Stimulated activated naive CD8-positive, alpha-beta T cell treated with anti-CD3 and anti-CD28 coated beads, Interleukin-15, amount 100 ng/mL, for 72 hours (primary cell): ENCODE data around the gene UBE2Z.
"Not testable (repeated sequence)": the region's sequence is repeated elsewhere in the genome, so short reads cannot be mapped to it uniquely, and the experiment has no call there.

Experiments
- ATAC-seq: fragments of 150-1000 bp; cut with Tn5 transposase; 2 replicates; pipeline ENCODE4 v1.10.0; 2021; ENCODE audit warnings: mild to moderate bottlenecking, moderate library complexity
- DNase-seq, 2 donors: peaks; one replicate each; pipeline ENCODE4 v3.0.0; 2021 to 2022
- H3K27ac Mint-ChIP-seq, 2 donors: one replicate each; pipeline ENCODE4 v1.8.0; 2022; ENCODE audit warnings: mild to moderate bottlenecking in 2 of 2, mixed read lengths in 2 of 2, moderate library complexity in 2 of 2
- H3K27me3 Mint-ChIP-seq: one replicate; pipeline ENCODE4 v1.8.0; 2022; ENCODE audit warnings: mixed read lengths
- H3K4me1 Mint-ChIP-seq: one replicate; pipeline ENCODE4 v1.8.0; 2022; ENCODE audit warnings: mild to moderate bottlenecking, mixed read lengths
- H3K4me3 Mint-ChIP-seq, 2 donors: one replicate each; pipeline ENCODE4 v1.8.0; 2022; ENCODE audit warnings: mild to moderate bottlenecking in 2 of 2, mixed read lengths in 2 of 2, moderate library complexity in 1 of 2
- H3K9me3 Mint-ChIP-seq, 2 donors: one replicate each; pipeline ENCODE4 v1.8.0; 2022; ENCODE audit warnings: mixed read lengths in 2 of 2

UBE2Z gene

DNA sequence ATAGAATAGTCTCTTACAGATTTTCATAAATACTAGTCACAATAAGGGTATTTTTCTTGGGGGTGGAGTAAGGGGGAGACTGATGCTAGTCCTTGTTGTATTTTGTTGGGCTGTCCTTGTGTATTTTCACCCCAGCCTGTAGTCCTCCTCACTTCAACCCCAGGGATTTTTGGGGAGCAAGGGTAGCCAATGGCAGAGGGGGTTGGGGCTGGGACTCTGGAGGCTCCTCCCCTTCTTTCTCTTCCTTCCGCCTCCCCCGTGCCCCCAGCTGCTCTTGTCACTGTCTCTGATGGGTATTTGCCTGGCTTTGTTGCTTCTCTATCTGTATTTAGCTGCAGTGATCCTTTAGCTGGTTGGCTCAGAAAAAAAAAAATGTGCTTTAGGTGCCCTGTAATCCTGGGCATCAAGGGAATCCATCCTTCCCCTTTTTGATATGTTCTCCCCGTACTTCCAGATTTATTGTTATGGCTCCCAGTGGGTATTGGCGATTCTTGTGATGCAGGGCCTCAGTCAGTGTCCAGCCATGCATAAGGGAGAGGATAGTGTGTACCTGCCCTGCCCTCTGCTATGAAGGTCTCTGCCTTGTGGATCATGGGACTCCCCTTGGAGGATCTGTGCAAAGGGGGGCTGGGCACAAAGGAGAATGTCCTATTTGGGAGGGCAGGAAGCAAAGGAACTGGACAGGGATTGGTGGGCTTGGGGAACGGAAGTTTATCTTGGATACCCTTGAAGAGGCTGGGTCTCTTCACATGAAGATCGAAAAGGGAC lies 20.0 kb downstream of the UBE2Z start:
- no peak for DNase-seq
- Mint-ChIP-seq H3K4me3 (no peak overlapping the region), H3K27me3 (no peaks in the 10 kb centered on the region), H3K9me3 (no peaks in the 10 kb centered on the region), H3K4me1 (peaks cover 16% of the 10 kb centered on the region), H3K27ac (no peak overlapping the region)
- no peak for ATAC-seq

DNA sequence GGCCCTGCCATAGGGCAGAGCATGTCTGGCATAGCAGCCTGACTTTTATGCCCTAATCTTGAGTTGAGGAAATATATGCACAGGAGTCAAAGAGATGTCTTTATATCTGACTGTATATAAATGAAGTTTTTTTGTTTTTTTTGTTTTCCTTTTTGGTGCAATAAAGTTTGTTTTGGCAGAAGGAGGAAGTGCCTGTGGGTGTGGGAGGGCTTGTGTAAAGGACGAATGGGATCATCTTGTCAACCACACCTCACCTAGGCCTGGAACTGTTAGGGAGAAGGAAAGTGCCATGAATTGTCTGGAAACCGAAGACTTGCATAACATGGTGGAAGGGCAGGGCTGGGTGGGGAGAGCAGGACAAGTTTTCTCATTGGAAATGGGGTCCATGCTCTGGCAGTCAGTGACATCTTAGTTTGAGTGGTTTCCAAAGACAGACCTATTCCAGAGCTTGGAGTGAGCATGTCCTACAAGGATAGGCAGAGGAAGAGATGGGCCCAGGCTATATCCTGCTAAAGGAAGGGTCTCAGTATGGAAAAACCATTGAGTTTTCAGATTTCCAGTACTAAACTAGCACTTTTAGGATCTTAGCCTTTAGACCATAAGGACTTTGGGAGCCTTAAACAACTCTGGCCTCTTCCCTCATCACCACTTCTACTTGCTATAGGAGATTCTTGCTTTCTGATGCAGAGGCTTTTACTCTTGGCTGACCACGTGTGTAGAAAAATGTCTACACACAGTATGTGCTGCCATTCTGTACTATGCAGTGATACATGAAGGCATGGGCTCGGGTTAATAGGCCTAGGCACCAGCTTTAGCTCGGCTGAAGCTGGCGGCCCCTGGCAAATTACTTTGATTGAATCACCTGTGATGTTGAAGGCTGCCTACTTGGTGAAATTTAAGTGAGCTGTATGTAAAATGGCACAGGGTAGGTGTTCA lies 20.9 kb downstream of the UBE2Z start:
- ATAC-seq (no peak), DNase-seq (no peak)
- Mint-ChIP-seq H3K4me3 (no peak overlapping the region), H3K27me3 (no peaks in the 10 kb centered on the region), H3K4me1 (peaks cover 16% of the 10 kb centered on the region), H3K9me3 (no peaks in the 10 kb centered on the region), H3K27ac (peak overlapping the region; percentile 71 to 84)

DNA sequence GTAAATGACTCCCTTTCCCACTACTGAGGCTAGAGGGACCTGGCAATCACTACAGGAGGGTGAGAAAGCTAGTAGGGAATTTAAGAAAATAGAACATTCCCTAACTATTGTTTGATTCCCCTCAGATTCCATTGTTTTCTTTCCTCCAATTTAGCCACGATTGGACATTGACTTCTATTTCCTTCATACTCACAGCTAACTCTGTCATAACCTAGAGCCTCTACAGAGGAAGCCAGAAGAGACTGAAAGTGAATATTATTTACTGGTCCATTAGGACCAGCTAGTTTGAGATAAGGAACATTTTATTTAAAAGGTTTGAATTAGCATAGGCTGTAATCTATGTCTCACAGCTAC lies 21.6 kb downstream of the UBE2Z start:
- ATAC-seq (no peak), DNase-seq (no peak)
- H3K4me1 Mint-ChIP-seq = peaks cover 16% of the 10 kb centered on the region
- H3K4me3 Mint-ChIP-seq = no peak overlapping the region
- no peaks in the 10 kb centered on the region for H3K27me3 Mint-ChIP-seq
- H3K9me3 Mint-ChIP-seq = no peaks in the 10 kb centered on the region
- peak overlapping the region in 1 of 2 donors; percentile 24 for H3K27ac Mint-ChIP-seq

DNA sequence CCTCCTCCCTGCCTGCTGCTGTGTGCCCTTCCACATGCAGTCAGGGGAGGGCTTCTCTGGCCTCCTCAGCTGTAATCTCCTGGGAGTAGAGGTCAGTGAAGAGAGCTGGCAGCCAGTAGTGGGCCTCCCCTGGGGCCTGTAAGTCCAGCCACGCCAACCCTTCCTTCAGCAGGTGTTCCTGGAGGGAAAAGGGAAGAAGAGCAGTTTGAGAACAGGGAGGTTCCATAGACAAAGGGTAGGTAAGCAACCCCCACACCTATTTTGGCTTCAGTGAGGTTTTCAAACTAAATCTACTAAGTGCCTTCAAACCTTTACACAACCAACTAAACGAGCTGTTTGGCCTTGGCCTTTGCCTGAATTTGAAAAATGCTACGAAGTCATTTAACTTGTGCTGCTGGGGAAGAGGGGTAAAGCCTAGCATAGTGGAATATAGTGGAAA lies 22.2 kb downstream of the UBE2Z start:
- no peaks in the 10 kb centered on the region for H3K9me3 Mint-ChIP-seq
- no peak for ATAC-seq

DNA sequence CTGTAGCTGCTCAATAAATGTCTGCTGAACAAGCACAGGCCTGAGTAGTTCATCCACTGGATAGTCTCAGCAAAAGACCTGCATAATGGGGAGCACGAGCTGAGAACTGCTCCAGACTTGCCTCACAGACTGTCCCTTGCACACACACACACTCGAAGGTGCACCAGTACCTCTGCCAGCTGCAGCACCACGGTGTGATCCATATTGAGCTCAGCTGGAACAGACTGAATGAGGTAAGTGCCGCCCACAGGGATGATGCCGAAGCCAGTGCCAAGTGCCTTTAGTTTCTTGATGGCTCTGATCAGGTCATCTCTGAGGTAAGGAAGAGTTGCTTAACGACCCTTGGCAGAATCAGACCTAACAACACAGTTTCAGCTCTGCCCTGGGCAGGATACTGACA lies 24.8 kb downstream of the UBE2Z start:
- H3K4me3 Mint-ChIP-seq = no peak overlapping the region
- peak overlapping the region in 1 of 2 donors; percentile 48 for H3K27ac Mint-ChIP-seq
- no peaks in the 10 kb centered on the region for H3K27me3 Mint-ChIP-seq
- DNase-seq (no peak), ATAC-seq (peak; percentile 40)
- H3K4me1 Mint-ChIP-seq = peaks cover 7% of the 10 kb centered on the region
- H3K9me3 Mint-ChIP-seq = no peaks in the 10 kb centered on the region

More for the DNA sequence above, 22.2 kb downstream of the UBE2Z start:
- DNase-seq = no peak
- H3K27me3 Mint-ChIP-seq = no peaks in the 10 kb centered on the region
- H3K27ac Mint-ChIP-seq = peak overlapping the region in 1 of 2 donors; percentile 24
- H3K4me3 Mint-ChIP-seq = no peak overlapping the region
- peaks cover 16% of the 10 kb centered on the region for H3K4me1 Mint-ChIP-seq

DNA sequence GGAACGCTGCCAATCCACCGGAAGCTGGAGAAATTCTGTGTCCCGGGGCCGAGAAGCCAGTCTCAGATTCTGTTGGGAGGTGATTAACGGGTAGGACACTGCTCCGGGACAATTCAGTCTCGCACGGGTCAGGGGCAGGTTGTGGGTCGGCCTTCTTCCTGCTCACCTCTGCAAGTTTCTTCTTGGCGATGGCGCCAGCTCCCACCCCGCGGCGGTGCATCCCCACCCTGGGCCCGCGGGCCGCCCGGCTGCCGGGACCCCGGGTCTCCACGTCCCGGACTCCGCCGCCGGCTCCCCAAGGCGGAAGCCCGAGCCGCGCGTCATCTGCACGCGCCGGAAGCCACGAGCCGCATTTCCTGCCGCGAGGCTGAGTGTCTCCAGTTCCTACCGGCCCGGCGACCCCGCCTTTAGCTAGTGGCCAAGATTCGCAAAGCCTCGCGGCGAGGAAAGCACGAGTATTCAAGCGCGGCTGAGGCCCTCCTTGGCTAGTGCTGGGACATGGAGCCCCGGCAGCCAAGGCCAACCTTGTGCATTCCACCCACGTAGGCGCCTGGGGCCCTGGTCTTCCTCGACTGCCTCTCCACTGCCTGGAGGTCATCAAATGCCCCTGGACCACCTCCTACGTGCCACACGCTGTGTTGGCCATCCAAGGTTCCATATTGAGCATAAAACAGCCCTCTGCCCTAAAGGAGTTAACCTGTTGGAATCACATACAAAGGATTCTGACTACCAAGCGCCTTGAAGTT lies 36.5 kb downstream of the UBE2Z start, which contains the start of gene SNF8:
TSS of gene SNF8 (minus strand) at position 328 of the 746 bp plus-strand sequence. CDS start at position 220, 108 bp downstream.
- Mint-ChIP-seq H3K4me3 (peak within 1 kb of the TSS; percentile 100), H3K27ac (peak within 1 kb of the TSS; percentile 99 to 100), H3K4me1 (peaks cover 21% of the 10 kb centered on the region), H3K27me3 (peaks cover 6% of the 10 kb centered on the region), H3K9me3 (no peaks in the 10 kb centered on the region)
- peak; percentile 88 to 91 for DNase-seq
- ATAC-seq = peak; percentile 99

DNA sequence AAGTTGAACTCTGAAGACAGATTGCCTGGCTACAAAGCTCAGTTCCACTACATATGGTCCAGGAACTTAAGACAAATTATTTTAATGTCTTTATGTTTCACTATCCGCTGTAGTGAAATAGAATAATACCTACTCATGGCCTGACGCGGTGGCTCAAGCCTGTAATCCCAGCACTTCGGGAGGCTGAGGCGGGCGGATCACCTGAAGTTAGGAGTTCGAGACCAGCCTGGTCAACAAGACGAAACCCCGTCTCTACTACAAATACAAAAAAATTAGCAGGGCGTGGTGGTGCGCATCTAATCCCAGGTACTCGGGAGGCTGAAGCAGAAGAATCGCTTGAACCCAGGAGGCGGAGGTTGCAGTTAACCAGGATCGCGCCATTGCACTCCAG lies 37.0 kb downstream of the UBE2Z start:
- Mint-ChIP-seq H3K4me1 (peaks cover 21% of the 10 kb centered on the region), H3K4me3 (peak overlapping the region; percentile 100), H3K27ac (peak overlapping the region; percentile 99 to 100)
- ATAC-seq, H3K9me3 Mint-ChIP-seq, DNase-seq, H3K27me3 Mint-ChIP-seq: not testable (repeated sequence)

DNA sequence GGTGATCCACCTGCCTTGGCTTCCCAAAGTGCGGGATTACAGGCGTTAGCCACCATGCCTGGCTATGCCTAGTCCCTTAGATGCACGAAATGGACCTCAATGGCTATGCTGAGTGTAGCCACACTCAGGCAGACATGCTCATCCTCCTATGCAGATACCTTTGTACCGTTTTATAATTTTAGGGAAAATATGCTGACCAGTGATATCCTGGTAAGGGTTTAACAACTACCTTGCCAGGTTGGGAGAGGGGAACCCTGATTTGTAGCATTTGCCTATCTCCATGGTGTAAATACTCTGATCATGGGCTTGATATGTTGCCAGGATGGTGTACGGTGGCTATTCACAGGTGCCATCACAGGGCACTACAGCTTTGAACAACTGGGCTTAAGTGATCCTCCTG lies 43.4 kb downstream of the UBE2Z start:
- Mint-ChIP-seq H3K27me3 (peaks cover 21% of the 10 kb centered on the region), H3K4me1 (peaks cover 7% of the 10 kb centered on the region), H3K9me3 (no peaks in the 10 kb centered on the region), H3K27ac (no peak overlapping the region), H3K4me3 (no peak overlapping the region)
- DNase-seq = no peak
- ATAC-seq = no peak

DNA sequence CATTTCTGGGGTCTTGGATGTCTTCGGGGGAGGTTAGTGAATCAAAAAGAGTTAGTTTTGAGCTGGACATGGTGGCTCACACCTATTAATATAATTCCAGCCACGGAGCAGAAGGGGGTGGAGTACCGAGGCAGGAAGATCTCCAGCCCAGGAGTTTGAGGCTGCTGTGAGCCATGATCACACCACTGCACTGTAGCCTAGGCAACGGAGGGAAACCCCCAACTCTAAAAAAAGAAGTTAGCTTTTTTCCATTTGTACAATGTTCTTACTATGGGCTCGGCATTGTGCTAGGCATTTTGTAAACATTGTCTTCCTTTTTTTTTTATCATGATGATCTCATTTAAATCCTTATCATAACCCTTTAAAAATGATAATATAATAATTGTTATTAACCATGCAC lies 44.7 kb downstream of the UBE2Z start:
- ATAC-seq (no peak), DNase-seq (no peak)
- Mint-ChIP-seq H3K27me3 (peaks cover 25% of the 10 kb centered on the region), H3K4me3 (no peak overlapping the region), H3K27ac (peak overlapping the region in 1 of 2 donors; percentile 9), H3K4me1 (peaks cover 7% of the 10 kb centered on the region), H3K9me3 (no peaks in the 10 kb centered on the region)

DNA sequence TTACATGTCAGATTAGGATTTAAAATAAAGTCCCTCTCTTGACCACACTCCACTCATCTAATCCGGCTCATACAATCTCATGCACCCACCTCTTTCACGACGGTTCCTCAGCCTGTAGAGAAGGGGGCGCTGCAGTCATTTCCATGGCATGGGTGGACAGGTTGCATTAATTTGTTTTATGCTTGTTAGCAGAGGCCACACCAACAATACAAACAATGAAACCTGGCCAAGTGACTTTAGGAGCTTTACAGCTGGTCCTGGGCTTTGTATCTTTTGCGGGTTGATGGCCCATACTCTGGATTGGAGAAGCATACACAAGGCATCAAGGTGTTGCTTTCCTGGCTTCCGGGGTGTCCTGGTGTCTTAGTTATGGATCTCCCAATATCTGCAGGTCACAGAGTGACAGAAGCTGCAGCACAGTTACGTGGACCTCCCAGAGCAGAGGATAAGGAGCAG lies 46.1 kb downstream of the UBE2Z start:
- no peak for ATAC-seq
- DNase-seq = peak in 1 of 2 donors; percentile 10
- H3K27ac Mint-ChIP-seq = peak overlapping the region in 1 of 2 donors; percentile 30
- peaks cover 7% of the 10 kb centered on the region for H3K4me1 Mint-ChIP-seq
- no peaks in the 10 kb centered on the region for H3K9me3 Mint-ChIP-seq
- peaks cover 37% of the 10 kb centered on the region for H3K27me3 Mint-ChIP-seq
- no peak overlapping the region for H3K4me3 Mint-ChIP-seq

DNA sequence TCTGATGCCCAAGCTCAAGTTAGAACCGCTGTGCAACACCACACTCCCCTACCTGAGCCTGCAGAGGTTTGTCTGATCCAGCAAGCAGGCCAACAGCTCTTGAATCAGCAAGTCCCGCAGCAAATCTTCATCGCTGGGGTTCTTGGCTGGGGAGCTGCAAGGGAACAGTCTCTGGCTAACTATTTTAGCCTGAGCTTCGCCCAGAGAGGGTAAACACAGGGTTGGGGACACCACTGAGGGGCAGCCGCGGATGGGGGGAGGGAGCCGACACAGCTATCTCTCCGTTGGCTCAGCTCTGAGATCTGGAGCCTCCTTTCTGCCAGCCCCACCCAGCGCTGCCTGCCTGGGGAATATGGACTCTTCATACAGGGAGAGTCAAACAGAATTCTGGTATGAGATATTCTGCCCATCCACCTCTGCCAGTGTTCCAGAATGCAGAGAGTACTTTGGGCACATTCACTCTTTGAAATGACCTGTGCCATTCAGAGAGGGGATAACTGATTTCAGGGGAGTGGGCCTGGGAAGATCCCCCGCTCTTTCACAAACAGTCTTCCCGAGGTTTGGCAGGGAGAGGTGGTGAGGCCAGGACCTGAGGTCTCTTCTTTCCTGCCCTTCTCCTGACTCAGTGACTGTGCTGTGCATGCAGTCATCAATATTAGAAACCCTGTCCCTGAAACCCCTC lies 52.8 kb downstream of the UBE2Z start:
- DNase-seq (no peak), ATAC-seq (no peak)
- Mint-ChIP-seq H3K4me3 (no peak overlapping the region), H3K27ac (no peak overlapping the region), H3K27me3 (peaks cover 57% of the 10 kb centered on the region), H3K4me1 (no peaks in the 10 kb centered on the region), H3K9me3 (no peaks in the 10 kb centered on the region)

DNA sequence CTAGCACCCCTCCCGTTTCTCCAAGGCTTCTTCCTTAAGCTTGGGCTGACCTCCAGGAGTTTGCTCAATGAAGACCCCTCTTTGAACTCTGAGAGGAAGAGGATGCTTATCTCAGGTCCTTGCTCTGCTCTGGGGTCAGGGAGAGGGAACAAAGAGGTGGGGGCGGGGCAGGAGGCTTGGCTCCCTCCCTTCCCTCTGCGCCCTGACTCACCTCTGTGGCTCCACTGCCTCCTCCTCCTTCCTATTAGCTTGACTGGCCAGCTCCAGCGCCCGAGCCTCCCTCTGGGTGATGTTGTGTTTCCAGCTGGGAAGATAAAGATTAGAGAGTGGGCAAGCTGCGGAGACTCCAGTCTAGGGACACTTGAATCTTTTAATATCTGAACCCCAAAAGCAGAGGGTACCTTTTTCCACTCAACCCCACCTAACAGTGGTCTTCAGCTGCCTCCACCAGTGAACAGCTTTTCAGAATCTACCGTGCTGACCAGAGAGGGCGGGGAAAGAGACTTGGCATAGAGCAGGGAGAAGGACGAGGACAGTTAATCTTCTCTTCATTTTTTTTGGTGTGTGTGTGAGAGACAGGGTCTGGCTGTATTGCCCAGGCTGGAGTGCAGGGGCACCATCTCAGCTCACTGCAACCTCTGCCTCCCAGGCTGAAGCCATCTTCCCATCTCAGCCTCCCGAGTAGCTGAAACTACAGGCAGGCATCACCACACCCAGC lies 53.5 kb downstream of the UBE2Z start:
- Mint-ChIP-seq H3K27me3 (peaks cover 57% of the 10 kb centered on the region), H3K9me3 (no peaks in the 10 kb centered on the region), H3K4me1 (no peaks in the 10 kb centered on the region), H3K4me3 (no peak overlapping the region), H3K27ac (no peak overlapping the region)
- DNase-seq = no peak
- no peak for ATAC-seq

DNA sequence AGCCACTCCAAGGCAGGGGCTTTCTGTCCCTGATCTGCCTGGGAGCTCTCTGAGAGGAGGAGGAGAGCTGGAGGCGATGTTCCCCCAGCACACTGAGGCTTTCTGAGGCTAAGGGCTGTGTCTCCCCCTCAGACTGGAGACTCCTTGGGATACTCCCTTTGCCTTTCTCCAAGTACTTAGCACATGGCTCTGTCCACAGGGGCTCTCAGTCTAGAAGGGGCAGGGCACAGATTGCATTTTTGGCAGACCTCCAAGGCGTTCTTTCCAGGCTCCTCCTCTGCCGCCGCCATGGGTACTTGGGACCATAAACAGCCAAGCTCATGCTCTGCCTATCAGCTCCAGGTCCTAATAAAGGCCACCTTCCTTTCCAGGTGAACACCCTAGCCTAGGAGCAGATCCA lies 62.0 kb downstream of the UBE2Z start:
- Mint-ChIP-seq H3K27ac (peak overlapping the region in 1 of 2 donors; percentile 37), H3K27me3 (peaks cover 82% of the 10 kb centered on the region), H3K4me3 (no peak overlapping the region), H3K4me1 (peaks cover 10% of the 10 kb centered on the region), H3K9me3 (no peaks in the 10 kb centered on the region)
- DNase-seq (no peak), ATAC-seq (no peak)
